WTC11 (cell line): ENCODE results near the gene GFOD2.

Experiments used
- CBFB ChIP-seq: sonication (generic); formaldehyde crosslinking; IDR thresholded peaks from 2 replicates; pipeline ENCODE4 v1.8.1; 2022; ENCODE audit warnings: mild to moderate bottlenecking, low read depth, missing genetic modification reagents
- CTCF ChIP-seq: fragments of 200-600 bp; IDR thresholded peaks from 2 replicates; pipeline ENCODE4 v1.8.0; 2022; ENCODE audit warnings: antibody characterized with exemption
- ESRRA ChIP-seq: sonication (generic); formaldehyde crosslinking; IDR thresholded peaks from 2 replicates; pipeline ENCODE4 v1.8.1; 2022; ENCODE audit warnings: mild to moderate bottlenecking, missing genetic modification reagents, borderline replicate concordance
- NFYB ChIP-seq: sonication (generic); formaldehyde crosslinking; conservative IDR thresholded peaks from 2 replicates; pipeline ENCODE4 v1.8.0; 2022; ENCODE audit warnings: low read depth, missing genetic modification reagents
- PRDM15 ChIP-seq: sonication (generic); formaldehyde crosslinking; IDR thresholded peaks from 2 replicates; pipeline ENCODE4 v1.8.0; 2022; ENCODE audit warnings: missing genetic modification reagents

GRCh38 chr16:67641779-67642708 lies 77.1 kb downstream of the GFOD2 start:
- no peak for TF ChIP-seq CBFB (CRISPR knock-in tag)
- TF ChIP-seq NFYB (CRISPR knock-in tag) = no peak
- no peak for TF ChIP-seq CTCF
- TF ChIP-seq PRDM15 (CRISPR knock-in tag) = no peak
- no peak for TF ChIP-seq ESRRA (CRISPR knock-in tag)
